Activated B cell treated with CpG ODN at 0.5 μM for 24 hours (primary cell): ENCODE data around the gene E2F8. TPM values are rescaled to one million over a fixed set of nuclear protein-coding genes. Genes with fewer than 3 reads are reported as not detected.

ENCODE experiments used
- ATAC-seq: fragments of 200-7000 bp; cut with Tn5 transposase; one replicate; pipeline ENCODE4 v1.10.0; 2021; ENCODE audit warnings: low read depth, mild to moderate bottlenecking, moderate library complexity
- CTCF ChIA-PET: fragments of 350-600 bp; sonication (Branson Sonifier 250); formaldehyde crosslinking; loops from one replicate; lab custom pipeline; 2021; ENCODE audit warnings: antibody characterized with exemption; lab: Charles Lee
- POLR2A ChIA-PET: fragments of 350-600 bp; sonication (Branson Sonifier 250); formaldehyde crosslinking; loops from one replicate; lab custom pipeline; 2021; ENCODE audit warnings: antibody characterized with exemption; lab: Charles Lee
- DNase-seq: peaks from one replicate; pipeline ENCODE4 v3.0.0; 2022
- H3K27ac Mint-ChIP-seq: one replicate; pipeline ENCODE4 v1.8.0; 2020; ENCODE audit warnings: mixed read lengths
- H3K27me3 Mint-ChIP-seq: one replicate; pipeline ENCODE4 v1.8.0; 2021; ENCODE audit warnings: mixed read lengths
- H3K36me3 Mint-ChIP-seq: one replicate; pipeline ENCODE4 v1.8.0; 2021; ENCODE audit warnings: low read depth, mixed read lengths
- H3K4me1 Mint-ChIP-seq: one replicate; pipeline ENCODE4 v1.8.0; 2021; ENCODE audit warnings: mixed read lengths
- H3K4me3 Mint-ChIP-seq: one replicate; pipeline ENCODE4 v1.8.0; 2020; ENCODE audit warnings: mild to moderate bottlenecking, mixed read lengths
- H3K9me3 Mint-ChIP-seq: one replicate; pipeline ENCODE4 v1.8.0; 2020; ENCODE audit warnings: mixed read lengths
- intact Hi-C: fragments of 100-400 bp; cut with micrococcal nuclease; formaldehyde crosslinking; loops from one replicate; pipeline ENCODE4 v1.15.1; 2024
- total RNA-seq: library from RNA; stranded (reverse); gene quantifications from 2 replicates; pipeline ENCODE4 v1.2.3, GENCODE V29; 2022
- TF ChIP-seq, protein P1 (sequence below): fragments of 200-600 bp; IDR thresholded peaks from one replicate; pipeline ENCODE4 v1.8.0; 2022; ENCODE audit warnings: antibody characterized with exemption, mild to moderate bottlenecking

The E2F8 gene
- total RNA-seq, 1 donor from 2014 or later, result 0.82 TPM

DNA sequence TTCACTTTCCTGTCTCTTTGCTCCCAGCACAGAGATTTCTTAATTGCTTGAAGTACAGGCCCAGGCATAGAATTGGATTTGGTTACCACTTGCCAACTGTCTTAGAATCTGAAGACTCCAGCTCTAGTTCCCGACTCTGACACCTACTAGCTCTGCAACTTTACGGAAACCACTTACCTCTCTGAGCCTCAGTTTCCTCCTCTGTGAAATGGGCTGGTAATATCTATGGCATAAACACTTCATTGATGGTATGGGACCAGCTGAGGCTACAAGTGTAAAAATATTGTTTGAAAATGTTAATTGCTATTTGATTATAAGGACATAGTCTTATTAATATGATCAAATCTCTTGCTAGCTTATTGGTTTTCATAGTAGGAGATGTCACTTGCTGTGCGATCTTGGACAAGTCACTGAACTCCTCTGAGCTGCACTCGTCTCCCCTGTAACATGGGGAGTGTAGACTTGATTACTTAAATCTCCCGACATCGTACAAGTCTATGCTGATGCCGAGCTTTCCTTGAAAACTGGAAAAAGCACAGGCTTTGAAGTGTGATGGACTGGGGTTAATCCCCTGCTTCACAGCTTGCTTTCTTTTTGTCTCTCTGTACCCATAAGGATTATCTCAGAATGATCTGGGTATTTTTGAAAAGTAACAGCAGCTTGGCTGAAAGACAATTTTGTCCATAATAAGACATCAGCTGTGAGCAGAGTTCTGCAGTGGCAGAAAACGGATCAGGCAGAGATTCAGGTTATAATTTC, 11.8 kb upstream of the E2F8 start:
- no peaks in the 10 kb centered on the region for H3K36me3 Mint-ChIP-seq
- no peaks in the 10 kb centered on the region for H3K4me1 Mint-ChIP-seq
- H3K9me3 Mint-ChIP-seq, result peaks cover 6% of the 10 kb centered on the region
- TF ChIP-seq, protein P1, sequence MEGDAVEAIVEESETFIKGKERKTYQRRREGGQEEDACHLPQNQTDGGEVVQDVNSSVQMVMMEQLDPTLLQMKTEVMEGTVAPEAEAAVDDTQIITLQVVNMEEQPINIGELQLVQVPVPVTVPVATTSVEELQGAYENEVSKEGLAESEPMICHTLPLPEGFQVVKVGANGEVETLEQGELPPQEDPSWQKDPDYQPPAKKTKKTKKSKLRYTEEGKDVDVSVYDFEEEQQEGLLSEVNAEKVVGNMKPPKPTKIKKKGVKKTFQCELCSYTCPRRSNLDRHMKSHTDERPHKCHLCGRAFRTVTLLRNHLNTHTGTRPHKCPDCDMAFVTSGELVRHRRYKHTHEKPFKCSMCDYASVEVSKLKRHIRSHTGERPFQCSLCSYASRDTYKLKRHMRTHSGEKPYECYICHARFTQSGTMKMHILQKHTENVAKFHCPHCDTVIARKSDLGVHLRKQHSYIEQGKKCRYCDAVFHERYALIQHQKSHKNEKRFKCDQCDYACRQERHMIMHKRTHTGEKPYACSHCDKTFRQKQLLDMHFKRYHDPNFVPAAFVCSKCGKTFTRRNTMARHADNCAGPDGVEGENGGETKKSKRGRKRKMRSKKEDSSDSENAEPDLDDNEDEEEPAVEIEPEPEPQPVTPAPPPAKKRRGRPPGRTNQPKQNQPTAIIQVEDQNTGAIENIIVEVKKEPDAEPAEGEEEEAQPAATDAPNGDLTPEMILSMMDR, result no peak
- H3K27ac Mint-ChIP-seq, result no peak overlapping the region
- POLR2A ChIA-PET, result no interaction called here
- CTCF ChIA-PET, result interaction anchor here (1.5 to 2.1 kb wide), 3 partner anchors 7 to 491 kb away, joined by 4 to 6 read pairs (median 4); no protein-coding TSS in a partner anchor
- peaks cover 10% of the 10 kb centered on the region for H3K27me3 Mint-ChIP-seq
- ATAC-seq, result no peak
- intact Hi-C loops, result no loop called here
- no peak for DNase-seq
- no peak overlapping the region for H3K4me3 Mint-ChIP-seq

DNA sequence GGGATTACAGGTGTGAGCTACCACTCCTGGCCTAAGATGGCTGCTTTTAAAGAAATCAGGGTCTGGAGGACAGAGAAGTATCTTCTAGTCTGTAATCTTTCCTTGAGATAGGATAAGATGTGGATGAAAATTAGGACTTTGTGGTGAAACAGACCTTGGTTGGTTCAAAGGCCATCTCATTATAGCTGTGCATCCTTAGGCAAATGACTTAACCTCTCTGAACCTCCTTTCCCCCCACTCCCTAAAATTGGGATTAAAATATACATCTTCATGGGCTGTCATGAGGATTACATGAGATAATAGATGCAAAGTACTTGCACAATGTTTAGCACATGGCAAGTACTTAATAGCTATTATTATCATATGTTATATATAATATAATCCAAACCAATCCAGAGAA, 10.8 kb upstream of the E2F8 start:
- DNase-seq (no peak), ATAC-seq (no peak)
- ChIA-PET POLR2A (no interaction called here), CTCF (interaction anchor here (1.5 to 1.8 kb wide), 2 partner anchors 8 to 11 kb away, joined by 4 to 6 read pairs; no protein-coding TSS in a partner anchor)
- no peaks in the 10 kb centered on the region for H3K4me1 Mint-ChIP-seq
- H3K4me3 Mint-ChIP-seq, result no peak overlapping the region
- no peak overlapping the region for H3K27ac Mint-ChIP-seq
- H3K9me3 Mint-ChIP-seq, result peaks cover 6% of the 10 kb centered on the region
- no peaks in the 10 kb centered on the region for H3K36me3 Mint-ChIP-seq
- peaks cover 10% of the 10 kb centered on the region for H3K27me3 Mint-ChIP-seq
- intact Hi-C loops, result no loop called here
- TF ChIP-seq, protein P1, result no peak

DNA sequence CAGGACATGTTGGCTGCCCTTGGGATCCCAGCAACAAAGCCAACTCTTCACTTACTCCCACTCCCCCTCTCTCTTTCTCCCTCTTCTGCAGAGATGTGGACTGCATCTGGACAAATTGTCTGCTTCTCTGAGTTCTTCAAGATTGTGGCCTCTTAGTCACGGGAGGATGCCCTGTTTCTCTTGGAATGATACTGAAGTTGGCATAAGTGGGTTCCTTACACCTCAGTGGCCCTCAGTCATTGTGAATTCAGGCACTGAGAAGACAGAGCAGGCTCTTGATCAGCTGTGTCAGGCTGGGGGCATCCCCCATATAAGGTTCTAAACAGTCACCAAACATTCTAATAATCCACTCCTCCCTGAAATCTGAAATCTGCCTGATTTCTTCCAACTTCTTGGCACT, 6.1 kb upstream of the E2F8 start:
- Mint-ChIP-seq H3K4me1 (peaks cover 12% of the 10 kb centered on the region), H3K9me3 (no peaks in the 10 kb centered on the region), H3K27me3 (peaks cover 22% of the 10 kb centered on the region), H3K36me3 (no peaks in the 10 kb centered on the region), H3K27ac (no peak overlapping the region), H3K4me3 (no peak overlapping the region)
- ATAC-seq (no peak), DNase-seq (no peak)
- TF ChIP-seq, protein P1, result no peak
- ChIA-PET POLR2A (interaction anchor here (0.6 kb wide), 1 partner anchor 531 kb away, joined by 6 read pairs; no protein-coding TSS in a partner anchor), CTCF (no interaction called here)
- intact Hi-C loops, result no loop called here

DNA sequence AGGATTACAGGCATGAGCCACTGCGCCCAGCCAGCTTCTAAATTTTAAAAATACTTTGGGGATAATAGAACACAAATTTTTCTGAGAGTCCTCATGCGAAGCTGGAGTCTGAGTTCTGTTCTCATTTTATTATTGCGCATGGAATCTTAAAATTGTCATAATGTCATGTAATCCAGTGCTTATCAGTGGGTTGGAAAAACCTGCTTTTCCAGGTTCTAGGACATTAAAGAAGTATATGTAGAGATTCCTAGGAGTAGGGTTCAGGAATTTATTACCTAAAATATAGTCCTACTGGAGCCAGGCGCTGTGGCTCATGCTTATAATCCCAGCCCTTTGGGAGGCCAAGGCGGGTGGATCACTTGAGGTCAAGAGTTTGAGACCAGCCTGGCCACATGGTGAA, 4.6 kb upstream of the E2F8 start:
- ChIA-PET POLR2A (no interaction called here), CTCF (no interaction called here)
- Mint-ChIP-seq H3K9me3 (no peaks in the 10 kb centered on the region), H3K4me3 (no peak overlapping the region), H3K36me3 (no peaks in the 10 kb centered on the region), H3K4me1 (peaks cover 14% of the 10 kb centered on the region), H3K27me3 (peaks cover 25% of the 10 kb centered on the region), H3K27ac (no peak overlapping the region)
- intact Hi-C loops, result no loop called here
- TF ChIP-seq, protein P1, result no peak
- no peak for ATAC-seq
- DNase-seq, result no peak

DNA sequence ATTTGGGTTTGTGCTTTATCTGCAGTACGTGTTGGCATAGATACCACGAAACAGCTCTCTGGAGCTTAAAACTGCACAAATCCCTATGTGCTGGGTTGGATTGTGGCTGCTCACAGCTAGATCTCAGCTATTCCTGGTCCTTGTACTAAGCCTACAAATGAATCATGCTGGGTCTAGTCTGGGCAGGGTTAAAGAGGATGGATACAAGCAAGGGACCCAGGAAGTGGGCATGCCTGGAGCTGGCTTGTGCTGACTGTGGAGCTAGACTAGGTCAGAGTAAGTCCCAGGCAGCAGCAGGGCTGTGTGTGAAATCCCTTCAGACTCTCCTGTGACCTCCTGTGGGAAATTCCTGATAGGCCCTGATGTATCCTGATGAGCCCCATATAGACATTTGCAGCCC, 3.9 kb upstream of the E2F8 start:
- ATAC-seq (no peak), DNase-seq (no peak)
- peaks cover 25% of the 10 kb centered on the region for H3K27me3 Mint-ChIP-seq
- CTCF ChIA-PET, result interaction anchor here (1.2 kb wide), 1 partner anchor 15 kb away, joined by 3 read pairs; no protein-coding TSS in a partner anchor
- TF ChIP-seq, protein P1, result no peak
- intact Hi-C loops, result loop anchor here (5.0 kb wide), 2 partner anchors 167 to 1118 kb away; partner anchors contain the start of gene HTATIP2
- peaks cover 18% of the 10 kb centered on the region for H3K4me1 Mint-ChIP-seq
- POLR2A ChIA-PET, result interaction anchor here (0.5 kb wide), 1 partner anchor 13 kb away, joined by 3 read pairs; no protein-coding TSS in a partner anchor
- no peak overlapping the region for H3K27ac Mint-ChIP-seq
- no peaks in the 10 kb centered on the region for H3K9me3 Mint-ChIP-seq
- H3K36me3 Mint-ChIP-seq, result no peaks in the 10 kb centered on the region
- no peak overlapping the region for H3K4me3 Mint-ChIP-seq
